ENCODE data around the gene TMEM80.

DNA sequence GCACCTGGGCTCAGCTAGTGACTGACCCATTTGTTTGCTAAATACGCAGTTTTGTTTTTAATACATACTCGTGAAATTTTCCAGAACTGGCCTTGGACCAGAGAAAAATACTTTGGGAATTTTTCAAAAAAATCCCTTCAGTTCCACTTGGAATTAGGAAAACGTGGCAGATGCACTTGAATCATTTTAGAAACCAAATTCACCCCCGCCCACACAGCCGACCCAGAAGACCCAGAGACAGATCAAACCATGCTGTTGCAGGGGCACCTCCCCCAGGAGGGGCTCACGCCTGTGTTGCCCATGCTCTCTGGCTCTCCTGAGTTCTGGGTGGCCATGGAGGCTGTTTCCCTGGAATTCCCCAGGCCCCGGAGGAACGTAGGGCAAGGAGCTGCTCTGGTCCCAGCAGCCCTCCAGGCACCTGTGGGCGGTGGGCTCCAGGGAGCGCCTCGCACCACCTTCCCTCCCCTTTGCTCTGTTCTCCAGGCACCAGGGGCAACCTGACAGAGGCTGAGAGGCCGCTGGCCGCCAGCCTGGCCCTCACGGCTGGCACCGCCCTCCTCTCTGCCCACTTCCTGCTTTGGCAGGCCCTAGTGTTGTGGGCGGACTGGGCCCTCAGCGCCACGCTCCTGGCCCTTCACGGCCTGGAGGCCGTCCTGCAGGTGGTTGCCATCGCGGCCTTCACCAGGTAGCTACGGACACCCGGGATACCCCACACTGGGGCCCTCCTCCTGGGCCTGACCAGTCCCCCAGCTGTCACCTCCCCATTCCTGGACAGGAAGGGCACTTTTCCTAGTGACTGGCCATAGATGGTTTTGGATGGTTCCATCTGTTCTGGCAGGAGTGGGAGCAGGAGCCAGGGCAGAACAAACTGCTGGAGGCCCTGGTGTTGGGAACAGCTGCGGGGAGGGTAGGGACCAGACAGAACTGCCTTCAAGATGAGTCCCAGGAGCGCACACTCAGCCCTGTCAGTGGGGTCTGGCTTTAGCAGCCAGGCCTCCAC, 7.1 kb downstream of the TMEM80 start:
- TF ChIP-seq, protein P1, sequence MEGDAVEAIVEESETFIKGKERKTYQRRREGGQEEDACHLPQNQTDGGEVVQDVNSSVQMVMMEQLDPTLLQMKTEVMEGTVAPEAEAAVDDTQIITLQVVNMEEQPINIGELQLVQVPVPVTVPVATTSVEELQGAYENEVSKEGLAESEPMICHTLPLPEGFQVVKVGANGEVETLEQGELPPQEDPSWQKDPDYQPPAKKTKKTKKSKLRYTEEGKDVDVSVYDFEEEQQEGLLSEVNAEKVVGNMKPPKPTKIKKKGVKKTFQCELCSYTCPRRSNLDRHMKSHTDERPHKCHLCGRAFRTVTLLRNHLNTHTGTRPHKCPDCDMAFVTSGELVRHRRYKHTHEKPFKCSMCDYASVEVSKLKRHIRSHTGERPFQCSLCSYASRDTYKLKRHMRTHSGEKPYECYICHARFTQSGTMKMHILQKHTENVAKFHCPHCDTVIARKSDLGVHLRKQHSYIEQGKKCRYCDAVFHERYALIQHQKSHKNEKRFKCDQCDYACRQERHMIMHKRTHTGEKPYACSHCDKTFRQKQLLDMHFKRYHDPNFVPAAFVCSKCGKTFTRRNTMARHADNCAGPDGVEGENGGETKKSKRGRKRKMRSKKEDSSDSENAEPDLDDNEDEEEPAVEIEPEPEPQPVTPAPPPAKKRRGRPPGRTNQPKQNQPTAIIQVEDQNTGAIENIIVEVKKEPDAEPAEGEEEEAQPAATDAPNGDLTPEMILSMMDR (IDR thresholded peaks at IDR 0.05): no peak
- no peak for TF ChIP-seq EP300 (IDR thresholded peaks at IDR 0.05)

All from tibial nerve (tissue), 4 donors.